Activated T-cell treated with anti-CD3 and anti-CD28 coated beads, Interleukin-2, amount 50 U/mL, for 24 hours (primary cell): ENCODE data around the gene SLC6A16.

Experiments used
- DNase-seq: peaks from one replicate; pipeline ENCODE4 v3.0.0-alpha.2; 2020
- H3K27ac Mint-ChIP-seq: 2 replicates; pipeline ENCODE4 v1.8.0; 2020; ENCODE audit warnings: mild to moderate bottlenecking, mixed read lengths
- H3K27me3 Mint-ChIP-seq: 2 replicates; pipeline ENCODE4 v1.8.0; 2020; ENCODE audit warnings: mixed read lengths
- H3K36me3 Mint-ChIP-seq: 2 replicates; pipeline ENCODE4 v1.8.0; 2020; ENCODE audit warnings: low read depth, mixed read lengths
- H3K4me1 Mint-ChIP-seq: 2 replicates; pipeline ENCODE4 v1.8.0; 2020; ENCODE audit warnings: low read depth, mixed read lengths
- H3K4me3 Mint-ChIP-seq: 2 replicates; pipeline ENCODE4 v1.8.0; 2020; ENCODE audit warnings: mild to moderate bottlenecking, moderate library complexity, mixed read lengths
- H3K9me3 Mint-ChIP-seq: 2 replicates; pipeline ENCODE4 v1.8.0; 2020; ENCODE audit warnings: mixed read lengths

The SLC6A16 gene

GRCh38 chr19:49241769-49242168 is 83.2 kb downstream of the SLC6A16 start:
- Mint-ChIP-seq H3K27ac (no peak overlapping the region), H3K27me3 (peaks cover 9% of the 10 kb centered on the region), H3K4me3 (no peak overlapping the region), H3K9me3 (no peaks in the 10 kb centered on the region), H3K4me1 (no peaks in the 10 kb centered on the region), H3K36me3 (no peaks in the 10 kb centered on the region)
- DNase-seq, result no peak
